GM12892 (cell line): ENCODE measurements around the gene SLC7A10.

Experiments used
- DNase-seq: peaks from one replicate; pipeline ENCODE4 v3.0.0; 2011; ENCODE audit not compliant: insufficient read length
- FAIRE-seq: peaks from 2 replicates; lab custom pipeline; 2011; peaks lifted over from hg19 to GRCh38; lab: Jason Lieb, UNC
- POLR2A ChIP-seq: IDR thresholded peaks from 2 replicates; pipeline ENCODE4 v1.6.1; 2011; ENCODE audit warnings: low read depth, low read length, control low read depth
- POLR2AphosphoS5 ChIP-seq: IDR thresholded peaks from 2 replicates; pipeline ENCODE4 v1.6.1; 2011; ENCODE audit warnings: low read depth, low read length, control low read depth
- TAF1 ChIP-seq: IDR thresholded peaks from 2 replicates; pipeline ENCODE4 v1.6.1; 2011; ENCODE audit warnings: low read depth, mild to moderate bottlenecking, control low read depth, low read length, borderline replicate concordance

The SLC7A10 gene

DNA sequence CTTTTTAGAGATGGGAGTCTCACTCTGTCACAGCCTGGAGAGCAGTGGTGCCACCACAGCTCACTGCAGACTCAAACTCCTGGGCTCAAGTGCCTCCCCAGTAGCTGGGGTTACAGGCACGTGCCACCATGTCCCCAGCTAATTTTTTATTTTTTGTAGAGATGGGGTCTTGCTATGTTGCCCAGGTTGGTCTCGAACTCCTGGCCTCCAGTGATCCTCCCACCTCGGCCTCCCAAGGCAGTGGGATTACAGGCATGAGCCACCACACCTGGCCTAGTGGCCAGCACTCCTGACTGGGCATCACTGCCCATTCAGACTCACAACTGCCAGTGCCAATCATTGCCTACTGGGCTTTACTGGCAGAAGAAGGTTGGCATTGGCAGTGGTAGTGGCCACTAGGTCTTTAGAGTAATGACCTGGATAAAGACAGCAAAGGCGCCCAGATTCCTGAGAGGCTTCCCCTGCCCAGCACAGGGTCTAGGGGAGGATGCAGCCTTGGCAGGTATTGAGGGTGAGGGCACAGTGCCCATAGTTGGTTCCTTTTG is 26.8 kb upstream of the SLC7A10 start:
- TF ChIP-seq TAF1 (no peak), POLR2AphosphoS5 (no peak), POLR2A (no peak)
- no peak for DNase-seq
- FAIRE-seq, result no peak

DNA sequence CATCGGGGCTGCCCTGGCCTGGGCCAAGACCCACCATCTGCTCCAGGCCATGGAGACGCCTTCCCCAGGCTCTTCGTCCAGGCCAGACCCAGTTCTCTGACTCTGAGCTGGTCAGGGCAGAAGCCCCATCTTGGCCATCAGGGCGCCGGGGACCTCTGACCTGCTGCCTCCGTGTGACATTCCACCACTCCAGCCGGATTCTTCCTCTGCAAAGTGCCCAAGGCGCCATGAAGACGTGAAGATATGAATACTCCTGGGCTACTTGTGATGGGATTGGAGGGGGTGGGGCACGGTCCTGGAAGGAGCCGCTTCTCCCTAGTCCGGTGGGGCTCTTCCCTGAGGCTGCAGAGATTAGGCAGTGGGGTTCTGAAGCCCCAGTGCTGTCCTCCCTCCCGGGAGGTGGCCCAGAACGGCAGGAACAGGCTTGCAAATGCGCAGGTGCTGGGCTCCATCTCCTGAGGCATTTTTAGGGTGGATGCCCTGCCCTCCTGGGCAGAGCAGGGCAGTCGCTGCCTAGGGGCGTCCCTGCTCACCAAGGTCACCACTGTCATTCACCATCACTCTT is 26.0 kb upstream of the SLC7A10 start:
- no peak for FAIRE-seq
- TF ChIP-seq POLR2A (no peak), POLR2AphosphoS5 (no peak), TAF1 (no peak)
- no peak for DNase-seq

DNA sequence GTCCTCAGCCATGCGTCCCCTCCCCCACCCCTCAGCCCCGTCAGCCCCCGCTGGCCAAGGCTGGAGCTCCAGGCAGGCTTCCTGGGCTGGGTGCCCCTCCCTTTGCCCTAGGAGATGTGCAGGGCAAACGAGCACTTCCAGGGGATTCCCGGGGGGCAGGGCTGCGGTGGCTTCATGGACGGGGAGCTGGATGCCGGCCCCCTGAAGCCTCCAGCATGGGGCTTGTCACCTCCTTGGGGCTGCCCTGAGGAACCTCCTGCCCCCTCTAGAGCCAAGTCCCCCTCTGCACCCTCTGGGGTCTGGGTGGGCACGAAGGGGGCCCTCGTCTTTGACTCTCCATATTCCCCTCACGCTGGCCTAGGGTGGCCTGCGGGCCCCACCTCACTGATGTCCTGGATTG is 25.4 kb upstream of the SLC7A10 start:
- FAIRE-seq (no peak), DNase-seq (no peak)
- no peak for TF ChIP-seq POLR2AphosphoS5

DNA sequence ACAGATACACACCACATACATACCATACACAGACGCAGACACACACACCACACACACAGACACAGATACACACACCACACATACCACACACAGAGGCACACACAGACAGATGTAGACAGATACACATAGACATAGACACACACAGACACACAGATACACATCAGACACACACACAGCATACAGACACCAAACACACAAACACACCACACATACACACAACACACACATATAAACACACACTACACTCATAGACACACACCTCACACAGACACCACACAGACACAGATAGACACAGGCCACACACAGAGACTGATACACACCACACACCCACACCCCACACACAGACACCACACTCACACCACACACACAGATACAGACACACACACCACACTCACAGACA is 24.9 kb upstream of the SLC7A10 start:
- DNase-seq, result no peak
- TF ChIP-seq POLR2AphosphoS5 (no peak), TAF1 (no peak), POLR2A (no peak)
- no peak for FAIRE-seq

DNA sequence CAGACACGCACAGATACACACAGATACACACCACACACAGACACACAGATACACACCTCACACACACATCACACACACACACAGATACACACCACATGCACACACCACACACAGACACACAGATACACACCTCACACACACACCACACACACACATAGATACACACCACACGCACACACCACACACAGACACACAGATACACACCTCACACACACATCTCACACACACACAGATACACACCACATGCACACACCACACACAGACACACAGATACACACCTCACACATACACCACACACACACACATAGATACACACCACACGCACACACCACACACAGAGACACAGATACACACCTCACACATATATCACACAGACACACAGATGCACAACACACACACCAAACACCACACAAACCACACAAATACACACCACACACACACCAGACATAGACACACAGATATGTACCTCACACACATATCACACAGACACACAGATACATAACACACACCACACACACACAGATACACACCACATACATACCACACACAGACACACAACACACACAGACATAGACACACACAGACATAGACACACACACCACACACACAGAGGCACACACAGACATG is 24.2 kb upstream of the SLC7A10 start:
- TF ChIP-seq TAF1 (no peak), POLR2AphosphoS5 (no peak), POLR2A (no peak)
- FAIRE-seq, result peak; percentile 97
- no peak for DNase-seq

DNA sequence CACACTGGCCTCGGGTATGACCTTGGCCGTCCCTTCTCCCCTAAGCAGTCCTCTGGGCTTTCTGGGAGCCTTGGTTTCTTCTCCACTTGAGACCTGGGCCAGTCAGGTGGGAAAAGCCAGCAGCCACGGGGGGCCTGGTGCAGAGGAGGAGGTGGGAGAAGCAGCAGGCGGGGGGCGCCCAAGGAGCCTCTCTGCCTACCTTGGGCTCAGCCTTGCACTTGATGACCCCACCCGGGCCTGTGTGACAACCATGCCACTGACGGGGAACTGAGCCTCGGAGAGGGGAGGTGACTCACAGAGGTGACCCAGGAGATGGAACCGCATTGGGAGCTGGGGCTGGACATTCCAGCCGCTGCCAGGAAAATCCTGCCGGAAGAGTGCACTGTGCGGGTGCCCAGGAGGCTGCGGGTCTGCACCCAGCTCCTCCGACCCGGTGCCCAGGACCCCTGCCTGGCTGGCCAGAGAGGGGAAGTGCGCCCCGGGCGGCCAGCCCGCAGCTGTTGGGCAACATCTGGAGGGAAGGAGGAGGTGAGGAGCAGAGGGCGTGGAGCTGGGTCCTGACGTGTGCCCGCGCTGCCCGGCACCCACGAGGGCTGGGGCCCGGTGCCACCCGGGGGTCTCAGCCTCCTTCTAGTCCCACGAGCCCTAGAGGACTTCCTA is 23.4 kb upstream of the SLC7A10 start:
- no peak for TF ChIP-seq POLR2A
- TF ChIP-seq POLR2AphosphoS5, result no peak
- TF ChIP-seq TAF1, result no peak
- DNase-seq (no peak), FAIRE-seq (no peak)

DNA sequence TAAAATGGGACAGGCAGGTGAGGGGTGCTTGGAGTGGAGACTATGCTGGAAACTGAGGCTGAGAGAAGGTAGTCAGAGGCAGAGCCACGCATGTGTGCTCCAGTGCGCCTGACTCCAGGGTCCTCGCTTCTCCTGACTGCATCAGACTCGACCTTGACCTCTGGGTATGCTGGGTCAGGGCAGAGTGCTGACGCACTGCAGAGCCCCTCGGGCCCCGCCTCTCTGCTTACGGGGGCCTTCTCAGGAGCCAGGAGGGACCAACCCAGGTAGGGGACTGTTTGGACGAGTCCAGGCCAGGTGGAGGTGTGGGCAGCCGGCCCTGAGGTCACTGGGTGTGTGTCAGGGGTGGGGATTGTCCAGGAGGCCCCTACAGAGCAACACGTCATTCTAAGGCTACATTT is 22.9 kb upstream of the SLC7A10 start:
- FAIRE-seq, result no peak
- no peak for DNase-seq
- TF ChIP-seq POLR2AphosphoS5 (no peak), POLR2A (no peak), TAF1 (no peak)

DNA sequence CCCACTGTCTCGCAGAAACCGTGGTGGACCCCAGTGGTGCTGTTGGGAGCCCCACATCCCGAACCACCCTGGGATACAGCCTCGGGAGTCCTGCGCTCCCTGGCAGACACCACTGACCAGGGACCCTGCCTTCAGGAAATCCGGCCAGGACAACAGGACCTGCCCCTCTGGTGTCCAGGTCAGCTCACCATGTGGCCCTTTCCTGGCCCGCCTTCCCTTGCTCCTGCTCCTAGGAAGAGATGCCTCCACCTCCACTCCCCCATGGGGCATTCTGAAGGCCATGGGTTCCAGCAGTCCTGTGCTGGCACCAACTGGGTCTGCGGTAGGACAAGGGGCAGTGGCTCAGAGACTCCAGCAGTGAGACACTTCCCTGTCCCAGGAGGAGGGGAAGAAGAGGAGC is 22.5 kb upstream of the SLC7A10 start:
- FAIRE-seq, result no peak
- no peak for DNase-seq
- no peak for TF ChIP-seq TAF1
- no peak for TF ChIP-seq POLR2AphosphoS5
- TF ChIP-seq POLR2A, result no peak

DNA sequence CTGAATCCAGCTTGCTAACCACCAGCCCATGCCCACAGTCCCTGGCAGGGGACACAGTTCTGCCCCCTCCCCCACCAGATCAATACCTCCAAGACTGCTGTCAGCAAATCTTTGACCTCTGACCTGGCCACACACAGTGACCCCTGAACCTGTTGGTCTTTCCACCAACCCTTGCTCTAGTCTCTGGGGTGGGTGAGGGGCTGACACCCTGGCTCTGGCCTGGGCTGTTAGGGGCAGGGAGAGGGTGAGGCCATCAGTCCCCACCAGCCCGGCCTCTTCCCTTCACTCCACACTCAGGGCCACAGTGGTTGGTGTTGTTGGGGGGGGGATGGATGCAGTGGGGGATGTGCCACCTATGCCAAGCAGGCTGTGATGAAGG is 21.8 kb upstream of the SLC7A10 start:
- DNase-seq (no peak), FAIRE-seq (no peak)

DNA sequence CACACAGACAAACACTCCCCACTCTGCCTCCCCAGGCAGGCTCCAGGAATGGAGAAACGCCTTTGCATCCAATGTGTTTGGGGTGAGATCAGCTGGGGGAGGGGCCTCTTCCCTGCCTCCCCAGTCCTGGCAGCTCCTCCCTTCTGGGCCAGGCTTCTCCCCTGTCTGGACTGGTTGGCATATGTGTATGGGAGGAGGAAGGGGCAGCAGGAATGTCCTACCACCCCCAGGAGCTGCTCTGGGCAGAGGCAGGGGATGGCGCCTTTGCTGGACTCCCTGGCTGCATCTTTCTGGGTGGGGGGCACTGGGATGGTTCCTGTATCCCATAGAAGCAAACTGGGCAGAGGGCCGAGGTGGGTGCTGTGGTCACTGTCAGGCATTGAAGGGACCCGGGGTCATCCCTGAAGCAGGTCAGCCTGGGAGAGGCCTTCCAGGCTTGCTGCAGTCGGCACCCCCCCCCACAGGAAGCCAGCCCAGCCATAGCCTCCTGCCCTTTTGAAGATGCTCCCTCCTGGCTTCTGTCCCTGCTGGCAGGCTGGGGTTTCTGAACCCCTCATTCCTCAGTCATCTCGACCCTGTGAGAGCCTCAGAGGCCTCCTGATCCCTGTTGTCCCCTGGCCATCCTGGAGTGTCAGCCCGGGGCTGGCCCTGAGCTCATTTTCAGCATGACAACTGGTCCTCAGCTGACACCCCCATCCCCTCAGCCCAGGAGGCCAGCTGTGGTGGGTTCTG is 21.2 kb upstream of the SLC7A10 start:
- FAIRE-seq (no peak), DNase-seq (no peak)
- TF ChIP-seq POLR2AphosphoS5 (no peak), POLR2A (no peak), TAF1 (no peak)

More for the DNA sequence above, 21.8 kb upstream of the SLC7A10 start:
- TF ChIP-seq POLR2A (no peak), POLR2AphosphoS5 (no peak), TAF1 (no peak)

DNA sequence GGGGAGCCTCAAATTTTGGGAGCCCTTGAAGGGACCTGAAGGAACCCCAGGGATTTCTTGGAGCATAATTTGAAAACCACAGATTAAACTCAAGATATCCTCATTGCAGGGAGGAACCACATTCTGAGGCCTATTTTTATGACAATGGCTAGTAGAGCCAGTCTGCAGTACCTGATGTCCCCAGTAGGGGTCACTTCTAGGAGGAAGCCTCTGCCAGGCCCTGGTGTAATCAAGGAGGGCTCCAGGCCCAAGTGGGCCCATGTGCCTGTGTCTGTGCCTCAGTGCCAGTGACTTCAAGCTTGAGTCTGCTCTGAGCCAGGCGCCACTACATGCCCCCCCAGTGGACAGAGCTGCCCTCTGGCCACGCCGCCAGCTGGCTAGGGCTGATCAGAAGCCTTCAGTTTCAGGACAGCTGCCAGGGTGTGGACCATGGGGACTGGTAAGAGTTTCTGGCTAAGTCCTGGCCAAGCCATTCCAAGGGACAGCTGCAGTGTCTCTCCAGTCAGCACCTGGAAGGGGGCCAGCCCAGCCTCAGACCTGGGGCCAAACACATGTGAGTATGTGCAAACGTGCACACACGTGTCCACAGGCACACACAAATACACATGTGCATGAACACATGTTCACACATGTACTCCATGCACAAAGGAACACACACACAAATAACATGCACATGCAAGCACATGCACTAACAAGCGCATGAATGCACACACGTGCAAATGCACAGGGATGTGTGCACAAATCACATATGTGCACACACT is 20.5 kb upstream of the SLC7A10 start:
- FAIRE-seq, result no peak
- TF ChIP-seq POLR2AphosphoS5 (no peak), TAF1 (no peak), POLR2A (no peak)

DNA sequence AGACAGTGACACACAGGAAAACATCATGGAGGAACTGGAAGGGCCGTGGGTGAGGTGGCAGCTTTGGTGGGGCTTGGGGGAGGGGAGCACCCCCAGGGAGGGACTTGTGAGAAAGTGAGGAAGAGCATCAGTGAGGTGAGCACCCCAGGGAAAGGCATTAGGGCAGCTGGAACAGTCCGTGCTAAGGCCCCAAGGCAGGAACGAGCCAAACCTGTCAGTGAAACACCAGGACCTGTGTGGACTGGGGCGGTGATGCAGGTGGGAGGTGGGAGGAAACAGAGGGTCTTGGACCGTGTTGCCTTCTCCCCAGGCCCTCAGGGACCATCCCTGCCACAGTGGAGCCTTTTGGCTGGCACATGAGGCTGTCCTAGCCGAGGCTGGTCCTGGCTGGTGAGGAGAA is 17.3 kb upstream of the SLC7A10 start:
- DNase-seq, result no peak
- FAIRE-seq, result no peak
- TF ChIP-seq TAF1 (no peak), POLR2AphosphoS5 (no peak), POLR2A (no peak)

More for the DNA sequence above, 20.5 kb upstream of the SLC7A10 start:
- no peak for DNase-seq
